H1 (cell line): Measurements from ENCODE around the gene RASGEF1B. TPM values are rescaled to one million over a fixed set of nuclear protein-coding genes. Genes with fewer than 3 reads are reported as not detected.

Experiments used
- CTCF ChIA-PET: fragments of 300-600 bp; sonication (Branson Sonifier 250); formaldehyde crosslinking; loops from one replicate; lab custom pipeline; 2021; ENCODE audit not compliant: partially characterized antibody; lab: Charles Lee
- POLR2A ChIA-PET: fragments of 300-600 bp; sonication (Branson Sonifier 250); formaldehyde crosslinking; loops from one replicate; lab custom pipeline; 2021; ENCODE audit warnings: inconsistent platforms; ENCODE audit not compliant: partially characterized antibody; lab: Charles Lee
- DNase-seq, 2 experiments: peaks; one replicate each; pipeline versions ENCODE4 v3.0.0 to v3.0.0-alpha.2; 2010 to 2022; ENCODE audit warnings: low spot score in 2 of 2, low read depth in 1 of 2, mixed read lengths in 1 of 2
- FAIRE-seq: peaks from 2 replicates; lab custom pipeline; 2011; peaks lifted over from hg19 to GRCh38; lab: Jason Lieb, UNC
- H2AFZ ChIP-seq: 2 replicates; pipeline ENCODE4 v1.8.1; 2012; ENCODE audit warnings: low read length, inconsistent platforms
- H2AK5ac ChIP-seq: 2 replicates; pipeline ENCODE4 v1.6.1; 2013; ENCODE audit warnings: low read depth, low read length
- H2BK120ac ChIP-seq: replicated peaks from 2 replicates; pipeline ENCODE3; 2013; ENCODE audit warnings: low read depth, low read length, inconsistent platforms
- H2BK12ac ChIP-seq: 2 replicates; pipeline ENCODE4 v1.6.1; 2013; ENCODE audit warnings: low read depth, low read length
- H2BK15ac ChIP-seq: 2 replicates; pipeline ENCODE4 v1.6.1; 2013; ENCODE audit warnings: low read length
- H2BK20ac ChIP-seq: 2 replicates; pipeline ENCODE4 v1.6.1; 2013; ENCODE audit warnings: low read length
- H2BK5ac ChIP-seq: 2 replicates; pipeline ENCODE4 v1.6.1; 2013; ENCODE audit warnings: low read depth, low read length
- H3K14ac ChIP-seq: 2 replicates; pipeline ENCODE4 v1.6.1; 2013; ENCODE audit warnings: inconsistent platforms; ENCODE audit not compliant: insufficient read length
- H3K18ac ChIP-seq: 2 replicates; pipeline ENCODE4 v1.6.1; 2013; ENCODE audit warnings: low read length; ENCODE audit errors: extremely low read depth
- H3K23ac ChIP-seq: 2 replicates; pipeline ENCODE4 v1.6.1; 2013; ENCODE audit warnings: inconsistent platforms; ENCODE audit not compliant: insufficient read length
- H3K23me2 ChIP-seq: 2 replicates; pipeline ENCODE4 v1.6.1; 2013; ENCODE audit warnings: low read depth, low read length
- H3K27ac ChIP-seq: 2 replicates; pipeline ENCODE4 v1.6.1; 2011; ENCODE audit warnings: low read depth, low read length, inconsistent platforms
- H3K27me3 ChIP-seq, 4 experiments: replicated peaks in 1 of 4; 1 replicate in 1 of 4; 2 replicates in 3 of 4; pipeline versions ENCODE4 v1.6.1 to v1.8.1; 2011 to 2013; ENCODE audit warnings: low read length in 3 of 4, mild to moderate bottlenecking in 3 of 4, inconsistent platforms in 2 of 4, mixed read lengths in 2 of 4, moderate library complexity in 1 of 4; ENCODE audit not compliant: control insufficient read depth in 3 of 4, insufficient read depth in 3 of 4; ENCODE audit errors: extremely low read depth in 1 of 4
- H3K36me3 ChIP-seq, 4 experiments: 2 replicates each; pipeline versions ENCODE4 v1.6.1 to v1.8.1; 2011 to 2013; ENCODE audit warnings: mild to moderate bottlenecking in 4 of 4, low read length in 3 of 4, moderate library complexity in 2 of 4, control low read depth in 1 of 4, inconsistent platforms in 1 of 4; ENCODE audit not compliant: insufficient read depth in 4 of 4, control insufficient read depth in 2 of 4
- H3K4ac ChIP-seq: replicated peaks from 2 replicates; pipeline ENCODE3; 2013; ENCODE audit warnings: low read length, low read depth, mixed read lengths, inconsistent platforms; ENCODE audit not compliant: insufficient read length
- H3K4me1 ChIP-seq, 4 experiments: replicated peaks in 1 of 4; 1 replicate in 1 of 4; 2 replicates in 3 of 4; pipeline versions ENCODE4 v1.6.1 to v1.8.1; 2011 to 2013; ENCODE audit warnings: low read length in 3 of 4, inconsistent platforms in 2 of 4, mixed read lengths in 1 of 4; ENCODE audit not compliant: insufficient read depth in 4 of 4, control insufficient read depth in 3 of 4
- H3K4me2 ChIP-seq, 2 experiments: 2 replicates each; pipeline versions ENCODE4 v1.6.1 to v1.8.1; 2011 to 2013; ENCODE audit warnings: low read depth in 2 of 2, low read length in 2 of 2, control low read depth in 1 of 2, inconsistent platforms in 1 of 2, mild to moderate bottlenecking in 1 of 2; ENCODE audit not compliant: insufficient read depth in 1 of 2
- H3K4me3 ChIP-seq, 4 experiments: fragments of 200-600, 300-600 bp in 1 of 4; sonication (generic), shearing (Covaris generic), sonication (Bioruptor Twin) in 1 of 4; 2 replicates each; pipeline versions ENCODE4 v1.5.1 to v1.8.1; 2011 to 2016; ENCODE audit warnings: low read length in 4 of 4, low read depth in 3 of 4, control low read depth in 2 of 4, inconsistent platforms in 2 of 4, mild to moderate bottlenecking in 2 of 4, mixed read lengths in 1 of 4, moderate library complexity in 1 of 4; ENCODE audit not compliant: insufficient read depth in 2 of 4; ENCODE audit errors: extremely low read depth in 1 of 4
- H3K56ac ChIP-seq: replicated peaks from 2 replicates; pipeline ENCODE3; 2013; ENCODE audit warnings: low read depth, mild to moderate bottlenecking, mixed read lengths, low read length, inconsistent platforms; ENCODE audit not compliant: insufficient read length
- H3K79me1 ChIP-seq: 2 replicates; pipeline ENCODE4 v1.6.1; 2013; ENCODE audit warnings: low read depth, low read length, control low read depth
- H3K79me2 ChIP-seq, 2 experiments: 2 replicates each; pipeline versions ENCODE4 v1.6.1 to v1.8.1; 2012 to 2013; ENCODE audit warnings: low read length in 2 of 2, mild to moderate bottlenecking in 2 of 2, inconsistent platforms in 1 of 2; ENCODE audit not compliant: insufficient read depth in 2 of 2, control insufficient read depth in 1 of 2
- H3K9ac ChIP-seq, 4 experiments: replicated peaks in 1 of 4; 1 replicate in 1 of 4; 2 replicates in 3 of 4; pipeline versions ENCODE4 v1.6.1 to v1.8.1; 2011 to 2013; ENCODE audit warnings: low read depth in 3 of 4, low read length in 3 of 4, control low read depth in 2 of 4, mild to moderate bottlenecking in 2 of 4, moderate library complexity in 2 of 4, inconsistent platforms in 1 of 4; ENCODE audit errors: extremely low read depth in 1 of 4
- H3K9me3 ChIP-seq, 2 experiments: 2 replicates each; pipeline versions ENCODE4 v1.6.1 to v1.8.1; 2012 to 2013; ENCODE audit warnings: mild to moderate bottlenecking in 2 of 2, moderate library complexity in 2 of 2, control low read depth in 1 of 2, inconsistent platforms in 1 of 2, low read depth in 1 of 2, low read length in 1 of 2, mixed read lengths in 1 of 2; ENCODE audit not compliant: insufficient read depth in 2 of 2
- H4K20me1 ChIP-seq, 2 experiments: replicated peaks in 1 of 2; 2 replicates each; pipeline versions ENCODE3 to v1.8.1; 2011 to 2013; ENCODE audit warnings: inconsistent platforms in 2 of 2, low read length in 2 of 2, mild to moderate bottlenecking in 1 of 2; ENCODE audit not compliant: insufficient read depth in 2 of 2, control insufficient read depth in 1 of 2
- H4K5ac ChIP-seq: 2 replicates; pipeline ENCODE4 v1.6.1; 2013; ENCODE audit warnings: low read length, low read depth, mixed read lengths, inconsistent platforms; ENCODE audit not compliant: insufficient read length
- H4K8ac ChIP-seq: 2 replicates; pipeline ENCODE4 v1.8.0; 2013; ENCODE audit warnings: mild to moderate bottlenecking, moderate library complexity, low read length, inconsistent platforms; ENCODE audit not compliant: insufficient read depth; ENCODE audit errors: extremely low read depth
- H4K91ac ChIP-seq: replicated peaks from 2 replicates; pipeline ENCODE3; 2013; ENCODE audit warnings: low read length, mixed read lengths, inconsistent platforms; ENCODE audit not compliant: insufficient read length
- ASH2L ChIP-seq: fragments of 200-600, 300-600 bp; sonication (generic); IDR thresholded peaks from one replicate; pipeline ENCODE4 v1.7.1; 2017; ENCODE audit warnings: low read length
- EGR1 ChIP-seq: IDR thresholded peaks from 2 replicates; pipeline ENCODE4 v1.6.1; 2011; ENCODE audit warnings: low read depth, low read length, borderline replicate concordance
- HDAC2 ChIP-seq, 2 experiments: fragments of 300-600 bp in 1 of 2; sonication (generic) in 1 of 2; IDR thresholded peaks; 2 replicates each; pipeline ENCODE4 v1.6.1; 2011 to 2012; ENCODE audit warnings: low read depth in 2 of 2, low read length in 2 of 2, mild to moderate bottlenecking in 2 of 2, moderate library complexity in 2 of 2, borderline replicate concordance in 1 of 2, inconsistent platforms in 1 of 2
- HDAC6 ChIP-seq: IDR thresholded peaks from one replicate; pipeline ENCODE4 v1.7.1; 2012; ENCODE audit warnings: low read depth, mild to moderate bottlenecking, inconsistent platforms, low read length, moderate library complexity
- MAX ChIP-seq: IDR thresholded peaks from 2 replicates; pipeline ENCODE4 v1.6.1; 2012; ENCODE audit warnings: inconsistent platforms
- PHF8 ChIP-seq: fragments of 200-600 bp; sonication (generic); conservative IDR thresholded peaks from 2 replicates; pipeline ENCODE4 v1.7.1; 2012; ENCODE audit warnings: low read depth, mild to moderate bottlenecking, inconsistent platforms, low read length, moderate library complexity
- POU5F1 ChIP-seq: IDR thresholded peaks from 2 replicates; pipeline ENCODE4 v1.6.1; 2011; ENCODE audit warnings: low read depth, mild to moderate bottlenecking, low read length, moderate library complexity
- RNF2 ChIP-seq: fragments of 200-900, 300-1000 bp; sonication (generic); IDR thresholded peaks from 2 replicates; pipeline ENCODE4 v1.7.1; 2016; ENCODE audit warnings: borderline replicate concordance, low read depth, mild to moderate bottlenecking, antibody characterized with exemption, low read length; ENCODE audit not compliant: poor library complexity, severe bottlenecking; ENCODE audit errors: missing control alignments
- SP1 ChIP-seq: IDR thresholded peaks from 2 replicates; pipeline ENCODE4 v1.6.1; 2011; ENCODE audit warnings: low read depth, low read length
- SRF ChIP-seq: IDR thresholded peaks from 2 replicates; pipeline ENCODE4 v1.6.1; 2011; ENCODE audit warnings: mild to moderate bottlenecking, low read depth, low read length, moderate library complexity
- TEAD4 ChIP-seq: IDR thresholded peaks from 2 replicates; pipeline ENCODE4 v1.6.1; 2012; ENCODE audit warnings: low read depth, low read length, inconsistent platforms, mixed read lengths
- WGBS, 2 experiments: shearing (Covaris generic) in 1 of 2; methylation state at CpG; one replicate each; pipeline versions ENCODE4 v1.1.6 to v1.1.7; 2013 to 2015; ENCODE audit warnings: low lambda C conversion rate in 2 of 2, mixed read lengths in 2 of 2, inconsistent platforms in 1 of 2, low coverage in 1 of 2, missing lambda C conversion rate in 1 of 2; ENCODE audit not compliant: insufficient replicate concordance in 2 of 2, insufficient coverage in 1 of 2, insufficient read length in 1 of 2; ENCODE audit errors: extremely low coverage in 1 of 2, missing lambda C conversion rate in 1 of 2; 5-methylcytosine and 5-hydroxymethylcytosine counted together
- polyA plus RNA-seq, 7 experiments: library from polyadenylated mRNA; depleted of rRNA in 3 of 7; stranded (reverse) in 5 of 7; unstranded in 2 of 7; fragments of >200 nt in 5 of 7; fragments of 200-250 nt in 2 of 7; gene quantifications; 1 replicate in 5 of 7; 2 replicates in 1 of 7; 4 replicates in 1 of 7; pipeline versions ENCODE4 v1.2.1 to v1.2.3, GENCODE V29; 2011 to 2013; ENCODE audit warnings: missing spikeins in 2 of 7, mixed read lengths in 2 of 7
- total RNA-seq: library from RNA; stranded (reverse); fragmentation: NEBNext Ultra II Directional; extraction: Animal tissue kit (Norgen Biotek cat#: 25700); gene quantifications from 2 replicates; pipeline ENCODE4 v1.2.1, GENCODE V29; 2021

Gene RASGEF1B
- total and polyA plus RNA-seq, 2 of the 8 experiments (the other 6 are each of a cell fraction or from before 2014, with no cell fraction given) = 1.6 to 4.7 TPM

GRCh38 chr4:81457921-81458520 is 13.7 kb downstream of the RASGEF1B start:
- Histone ChIP-seq H3K56ac (no peak overlapping the region), H3K23me2 (no peaks in the 10 kb centered on the region), H3K27me3 (no peaks in the 10 kb centered on the region), H3K4ac (no peak overlapping the region), H3K36me3 (no peaks in the 10 kb centered on the region), H2BK15ac (no peak overlapping the region), H3K27ac (no peak overlapping the region), H3K4me3 (no peak overlapping the region), H4K8ac (no peak overlapping the region), H2BK20ac (no peak overlapping the region), H2AK5ac (no peak overlapping the region), H3K79me2 (0 out of 4 replicates have a peak, but pooled peaks cover 0 to 2% of the 10 kb centered on the region in 2 experiments), H2AFZ (no peak overlapping the region), H2BK120ac (no peak overlapping the region), H3K14ac (no peak overlapping the region), H3K18ac (no peak overlapping the region), H3K9ac (no peak overlapping the region), H3K9me3 (no peaks in the 10 kb centered on the region), H4K5ac (no peak overlapping the region), H4K91ac (no peak overlapping the region), H3K23ac (no peak overlapping the region), H3K4me1 (peaks cover 0 to 3% (median 2%) of the 10 kb centered on the region in 4 experiments; a peak in 1 of 7 replicates), H3K79me1 (no peaks in the 10 kb centered on the region), H2BK5ac (no peak overlapping the region), H2BK12ac (no peak overlapping the region), H3K4me2 (no peak overlapping the region), H4K20me1 (no peaks in the 10 kb centered on the region)
- TF ChIP-seq SP1 (no peak), MAX (no peak), TEAD4 (no peak), SRF (no peak), HDAC6 (no peak), EGR1 (no peak), POU5F1 (no peak), ASH2L (no peak), PHF8 (no peak), RNF2 (no peak), HDAC2 (IDR thresholded peaks at IDR 0.05; ENCODE audit: borderline replicate concordance in 1 of 2, low read depth in 2 of 2, low read length in 2 of 2) (no peak)
- ChIA-PET CTCF (interaction anchor here (1.6 kb wide), 1 partner anchor 9 kb away, joined by 7 read pairs; no protein-coding TSS in a partner anchor), POLR2A (no interaction called here)
- FAIRE-seq (no peak), DNase-seq (no peak)
- WGBS, 2 experiments = 85% methylated on average over 2 of the region's 2 CpGs; no CpG with 5 or more reads in 1 of the 2 experiments
